GM18907 (cell line): ENCODE results near the gene ECEL1.

Experiments used
- ATAC-seq: cut with Tn5 transposase; IDR thresholded peaks from one replicate; pipeline ENCODE4 v1.9.1; 2021; ENCODE audit warnings: mild to moderate bottlenecking, moderate library complexity; ENCODE audit not compliant: unreplicated experiment

The ECEL1 gene

DNA sequence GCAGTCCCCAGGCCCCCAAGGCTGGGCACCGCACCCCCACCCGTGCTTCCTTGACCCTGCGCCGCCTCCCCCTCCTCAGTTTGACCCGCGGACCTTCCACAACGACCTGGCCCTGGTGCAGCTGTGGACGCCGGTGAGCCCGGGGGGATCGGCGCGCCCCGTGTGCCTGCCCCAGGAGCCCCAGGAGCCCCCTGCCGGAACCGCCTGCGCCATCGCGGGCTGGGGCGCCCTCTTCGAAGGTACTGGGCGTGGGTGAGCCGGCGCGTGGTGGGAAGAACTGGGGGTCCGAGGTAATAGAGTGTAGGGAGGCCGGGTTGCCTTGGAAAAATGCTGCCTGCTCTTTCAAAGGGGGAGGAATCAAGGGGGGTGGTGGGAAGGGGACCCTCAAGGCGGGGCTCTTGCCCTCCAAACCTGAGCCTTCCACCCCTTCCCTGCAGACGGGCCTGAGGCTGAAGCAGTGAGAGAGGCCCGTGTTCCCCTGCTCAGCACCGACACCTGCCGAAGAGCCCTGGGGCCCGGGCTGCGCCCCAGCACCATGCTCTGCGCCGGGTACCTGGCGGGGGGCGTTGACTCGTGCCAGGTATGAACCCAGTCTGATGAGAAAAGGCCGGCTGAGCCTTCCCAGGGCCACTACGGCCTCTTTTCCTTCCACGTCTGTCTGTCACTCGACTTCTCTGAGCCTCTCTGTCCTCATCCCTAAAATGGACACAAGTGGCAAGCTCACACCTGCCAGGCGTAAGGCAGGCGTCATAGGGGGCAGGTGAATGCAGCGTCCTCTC, 35.2 kb upstream of the ECEL1 start:
- ATAC-seq: no peak

DNA sequence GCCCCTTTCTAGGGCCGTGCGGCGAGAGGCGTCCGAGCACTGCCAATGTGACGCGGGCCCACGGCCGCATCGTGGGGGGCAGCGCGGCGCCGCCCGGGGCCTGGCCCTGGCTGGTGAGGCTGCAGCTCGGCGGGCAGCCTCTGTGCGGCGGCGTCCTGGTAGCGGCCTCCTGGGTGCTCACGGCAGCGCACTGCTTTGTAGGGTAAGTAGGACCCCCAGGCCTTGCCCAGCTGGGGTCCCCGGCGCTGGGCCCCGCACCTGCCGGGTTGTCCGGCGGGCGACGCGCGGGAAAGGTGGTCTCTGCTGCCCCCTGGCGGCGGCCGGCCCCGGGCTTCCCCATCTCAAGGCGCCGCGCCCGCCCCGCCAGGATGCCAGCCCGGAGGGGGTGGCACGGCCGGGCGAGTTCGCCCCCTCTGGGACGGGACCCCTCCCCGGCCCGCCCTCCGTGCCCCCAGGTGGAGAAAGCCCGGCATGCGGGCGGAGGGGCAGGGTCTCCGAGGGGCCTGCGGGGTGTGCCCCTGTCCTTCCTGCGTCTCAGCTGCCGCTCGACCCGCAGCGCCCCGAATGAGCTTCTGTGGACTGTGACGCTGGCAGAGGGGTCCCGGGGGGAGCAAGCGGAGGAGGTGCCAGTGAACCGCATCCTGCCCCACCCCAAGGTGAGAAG, 34.5 kb upstream of the ECEL1 start:
- no peak for ATAC-seq

DNA sequence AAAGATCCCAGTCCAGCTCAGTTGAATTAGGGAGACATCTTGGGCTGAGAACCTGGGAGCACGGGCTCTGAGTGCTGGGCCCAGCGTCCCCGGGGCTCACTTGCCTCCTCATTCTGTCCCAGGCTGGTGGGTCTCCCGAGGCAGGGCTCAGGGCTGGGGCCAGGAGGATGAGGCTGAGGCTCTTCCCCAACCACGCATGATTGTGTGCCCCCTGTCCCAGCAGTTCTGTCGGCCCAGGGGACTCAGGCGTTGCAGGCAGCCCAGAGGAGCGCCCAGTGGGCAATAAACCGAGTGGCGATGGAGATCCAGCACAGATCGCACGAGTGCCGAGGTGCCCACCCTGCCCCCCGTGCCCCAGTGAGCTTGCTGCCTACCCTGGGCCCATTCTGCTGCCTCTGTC, 33.5 kb upstream of the ECEL1 start:
- no peak for ATAC-seq

DNA sequence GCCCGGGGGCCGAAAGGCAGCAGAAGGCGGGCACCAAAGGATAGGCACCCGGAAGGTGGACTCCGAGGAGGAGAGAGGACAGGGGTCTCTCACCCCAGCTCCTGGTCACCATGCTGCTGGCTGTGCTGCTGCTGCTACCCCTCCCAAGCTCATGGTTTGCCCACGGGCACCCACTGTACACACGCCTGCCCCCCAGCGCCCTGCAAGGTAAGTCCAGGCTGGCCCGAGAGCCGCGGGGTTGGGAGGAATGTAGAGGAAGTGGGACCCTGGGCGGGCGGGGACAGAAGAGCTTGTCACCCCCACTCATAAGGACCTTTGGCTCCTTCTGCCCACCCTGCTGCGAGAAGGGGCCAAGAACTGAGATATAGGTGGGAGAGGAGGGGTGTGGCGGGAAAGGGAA, 32.9 kb upstream of the ECEL1 start:
- no peak for ATAC-seq

DNA sequence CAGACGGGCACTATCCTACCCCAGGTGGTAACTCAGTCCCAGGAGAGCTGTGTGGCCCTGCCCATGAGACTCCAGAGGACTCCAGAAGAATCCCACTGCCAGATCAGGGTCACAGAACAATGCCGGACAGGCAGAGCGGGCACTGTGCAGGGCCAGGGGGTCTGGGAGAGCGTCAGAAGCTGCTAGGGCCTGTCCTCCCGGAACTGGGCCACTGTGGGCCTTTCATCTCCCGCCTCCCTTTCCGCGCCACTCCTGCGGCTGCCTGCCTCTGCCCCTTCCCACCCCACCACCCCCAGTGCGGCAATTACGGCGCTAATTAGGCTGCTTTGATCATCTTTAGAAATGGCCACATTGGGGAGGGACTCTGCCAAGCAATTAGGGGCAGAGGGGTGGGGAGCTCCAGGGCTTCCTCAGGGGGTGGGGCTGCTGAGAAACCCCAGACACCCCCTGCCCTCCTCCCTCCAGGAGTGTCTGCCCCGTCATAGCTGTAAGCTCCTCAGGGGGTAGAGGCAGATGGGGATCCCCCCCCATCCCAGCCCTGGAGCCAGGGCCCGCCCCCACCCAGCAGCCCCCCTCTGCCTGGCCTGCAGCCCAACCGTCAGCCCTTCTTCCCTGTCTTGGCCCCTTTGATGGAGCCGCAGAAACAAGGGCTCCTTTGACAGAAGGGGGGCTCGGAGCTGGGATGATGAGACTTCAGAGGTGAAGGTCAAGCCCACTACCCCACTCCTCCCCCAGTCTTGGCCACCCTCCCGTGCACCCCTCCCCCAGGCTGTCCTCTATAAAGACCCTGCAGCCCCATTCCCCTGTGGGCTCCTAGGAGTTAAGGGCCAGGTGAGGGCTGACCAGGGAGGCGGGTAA, 32.2 kb upstream of the ECEL1 start, which contains the start of gene PRSS56:
Gene PRSS56 (plus strand): TSS at position 808 of the 858 bp plus-strand sequence. CDS start 211 bp downstream, outside the sequence.
- no peak for ATAC-seq

DNA sequence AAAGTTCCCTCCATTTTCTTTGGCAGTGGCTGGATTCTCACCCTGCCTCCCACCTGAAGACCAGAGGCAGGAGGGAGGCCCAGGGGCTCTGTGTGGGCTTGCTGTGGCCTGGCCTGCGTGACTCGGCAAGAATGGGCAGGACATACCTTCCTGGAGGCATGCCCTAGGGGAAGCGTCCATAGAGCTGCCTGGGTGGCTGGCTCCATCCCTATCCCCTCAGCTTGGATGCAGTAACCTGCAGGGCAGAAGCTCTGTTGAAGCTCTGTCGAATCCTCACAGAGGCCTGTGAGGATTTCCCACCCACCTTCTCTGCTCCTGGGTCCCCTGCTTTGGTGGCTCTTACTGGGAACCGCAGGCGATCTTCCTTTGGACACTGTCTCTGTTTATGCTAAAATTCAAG, 31.2 kb upstream of the ECEL1 start:
- no peak for ATAC-seq

DNA sequence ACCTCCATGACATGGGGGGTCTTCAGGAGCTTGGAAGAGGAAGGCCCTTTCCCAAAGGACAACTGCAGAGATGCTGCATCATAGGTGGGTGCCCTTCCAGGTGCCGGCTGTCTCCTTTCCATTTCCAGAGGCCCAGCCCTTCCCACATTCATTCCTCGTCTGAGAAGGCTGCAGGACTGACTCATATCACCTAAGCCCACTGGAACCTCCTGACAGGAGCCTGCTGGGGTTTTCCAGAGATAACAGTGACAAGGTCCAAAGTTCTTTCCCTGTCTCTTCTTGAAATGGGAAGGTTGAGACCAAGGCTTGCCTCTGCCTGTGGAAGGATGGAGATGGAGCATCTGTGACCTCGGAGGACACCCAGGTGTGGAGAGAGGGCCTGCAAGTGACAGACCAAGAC, 28.9 kb upstream of the ECEL1 start:
- ATAC-seq: no peak

DNA sequence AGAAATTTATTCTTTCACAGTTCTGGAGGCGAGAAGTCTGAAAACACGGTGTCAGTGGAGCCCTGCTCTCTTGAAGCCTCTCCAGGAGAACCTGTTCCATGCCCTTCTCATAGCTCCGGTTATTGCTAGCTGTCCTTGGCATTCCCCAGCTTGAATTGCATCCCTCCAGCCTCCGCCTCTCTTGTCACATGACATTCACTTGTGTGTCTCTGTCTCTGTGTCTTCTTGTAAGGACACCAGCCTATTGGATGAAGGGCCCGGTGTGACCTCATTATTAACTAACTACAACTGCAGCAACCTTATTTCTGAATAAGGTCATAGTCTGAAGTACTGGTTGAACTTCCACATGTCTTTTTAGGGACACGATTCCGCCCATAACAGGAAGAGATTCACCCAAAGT, 28.0 kb upstream of the ECEL1 start:
- ATAC-seq: no peak

DNA sequence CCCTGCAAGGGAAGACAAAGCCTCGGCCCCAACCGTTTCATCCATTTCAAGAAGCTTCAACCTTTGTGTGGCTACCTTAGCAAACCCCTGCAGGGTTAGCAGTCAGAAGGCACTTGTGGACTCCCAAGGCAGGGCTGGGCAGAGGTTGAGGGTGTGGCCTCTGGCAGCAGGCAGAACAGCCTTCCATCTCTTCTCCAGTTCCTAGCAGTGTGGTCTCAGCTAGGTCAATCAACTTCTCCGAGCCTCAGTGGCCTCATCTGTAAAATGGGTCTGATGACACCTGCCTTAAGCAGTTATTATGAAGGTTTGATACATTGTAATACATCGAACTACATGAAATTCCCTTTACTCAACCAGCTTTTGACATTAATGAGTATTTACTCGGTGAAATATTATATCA, 25.7 kb upstream of the ECEL1 start:
- ATAC-seq: no peak

DNA sequence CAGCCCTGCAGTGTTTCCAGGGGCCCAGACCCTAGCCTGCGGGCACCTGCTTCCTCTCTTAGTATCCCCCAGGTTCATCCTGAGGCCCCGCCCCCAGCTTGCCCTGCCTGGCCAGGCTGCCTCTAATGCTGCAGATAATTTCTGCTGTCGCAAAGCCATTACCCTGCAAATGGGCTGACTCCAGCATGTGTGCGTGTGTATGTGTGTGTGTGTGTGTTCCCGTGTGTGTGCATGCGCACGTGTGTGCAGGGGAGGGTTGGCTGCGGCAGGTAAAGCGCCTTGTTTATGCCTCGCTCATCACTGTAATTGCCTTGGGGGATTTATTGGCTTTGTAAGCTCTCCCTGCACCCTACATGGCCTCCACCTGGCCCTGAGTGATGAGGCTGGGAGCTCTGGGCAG, 25.0 kb upstream of the ECEL1 start:
- no peak for ATAC-seq

DNA sequence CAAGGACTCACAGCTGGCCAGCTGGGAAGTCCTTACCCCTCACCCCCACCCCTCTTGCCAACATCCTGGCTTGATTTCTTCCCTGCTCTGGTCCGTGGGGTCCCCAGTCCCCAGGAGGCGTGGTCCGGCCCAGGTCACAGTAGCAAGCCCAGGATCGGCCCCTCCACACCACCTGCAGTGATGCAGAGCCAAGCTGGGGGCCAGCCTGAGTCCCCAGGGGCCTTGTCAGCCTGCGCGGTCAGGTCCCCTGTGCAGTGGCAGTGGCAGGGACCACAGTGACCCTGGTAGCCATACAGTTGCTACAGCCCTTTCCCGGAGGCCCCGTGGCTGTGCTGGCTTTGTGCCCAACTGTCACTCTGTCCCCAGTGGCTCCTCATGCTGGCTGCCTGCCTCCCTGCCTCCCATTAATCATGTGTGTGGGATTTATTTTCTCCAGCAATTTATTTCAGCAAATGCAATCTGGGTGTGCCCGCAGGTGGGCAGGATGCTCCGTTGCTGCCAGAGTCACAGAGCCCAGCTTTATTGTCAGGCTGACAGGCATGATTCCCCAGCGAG, 23.8 kb upstream of the ECEL1 start:
- ATAC-seq: no peak

DNA sequence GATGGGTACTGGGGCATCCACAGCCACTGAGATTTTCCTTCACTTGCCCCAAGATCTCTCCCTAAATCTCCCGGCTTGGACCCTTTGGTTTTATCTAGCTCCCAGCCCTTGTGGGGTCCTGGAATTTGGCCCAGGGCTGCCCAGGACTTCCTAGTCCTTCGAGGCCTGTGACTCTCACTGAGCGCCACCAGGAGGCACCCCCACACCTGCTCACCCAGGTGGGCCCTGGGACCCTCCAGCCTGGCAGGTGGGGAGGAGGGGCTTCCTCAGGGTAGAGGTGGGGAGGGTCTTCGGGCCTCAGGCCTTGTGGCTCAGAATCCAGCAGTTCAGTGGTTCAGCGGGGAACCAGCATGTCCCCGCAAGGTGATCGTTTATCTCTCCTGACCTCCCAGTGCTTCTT, 20.6 kb upstream of the ECEL1 start:
- no peak for ATAC-seq

DNA sequence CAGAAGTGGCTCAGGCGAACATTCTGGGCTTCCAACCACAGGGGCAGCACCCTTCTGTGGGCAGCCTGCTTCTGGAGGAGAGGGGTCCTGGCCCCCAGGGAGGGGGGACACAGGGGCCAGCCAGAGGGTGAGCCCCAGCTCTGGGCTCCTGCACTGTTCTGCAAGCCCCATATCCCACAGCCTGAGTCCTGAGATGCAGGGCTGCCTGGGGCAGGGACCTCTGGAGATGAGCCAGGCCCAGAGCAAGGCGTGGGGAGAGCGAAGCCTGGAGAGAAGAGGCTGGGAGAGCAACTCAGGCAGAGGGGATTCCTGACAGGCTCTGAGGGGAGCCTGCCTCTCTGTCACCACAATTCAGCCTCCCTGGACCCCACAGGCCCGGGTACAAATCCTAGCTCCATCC, 19.1 kb upstream of the ECEL1 start:
- no peak for ATAC-seq

DNA sequence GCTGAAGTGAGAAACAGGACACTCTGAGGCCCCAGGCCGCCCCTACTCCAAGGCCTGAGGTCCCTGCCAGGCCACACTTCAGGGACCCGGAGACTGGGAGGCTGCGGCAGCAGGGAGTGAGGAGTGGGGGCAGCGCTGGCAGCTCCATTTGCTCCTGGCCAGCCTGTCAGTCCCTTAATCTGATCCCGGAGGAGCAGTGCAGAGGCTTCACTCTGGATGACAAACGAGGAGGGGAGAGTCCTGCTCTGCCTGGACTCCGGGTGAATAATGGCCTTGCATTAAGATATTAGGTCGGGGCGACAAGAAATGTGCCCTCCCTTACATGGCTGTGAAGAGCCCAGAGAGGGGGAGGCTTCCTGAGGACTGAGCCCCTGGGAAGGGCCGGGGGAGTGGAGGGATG, 18.2 kb upstream of the ECEL1 start:
- ATAC-seq: no peak

DNA sequence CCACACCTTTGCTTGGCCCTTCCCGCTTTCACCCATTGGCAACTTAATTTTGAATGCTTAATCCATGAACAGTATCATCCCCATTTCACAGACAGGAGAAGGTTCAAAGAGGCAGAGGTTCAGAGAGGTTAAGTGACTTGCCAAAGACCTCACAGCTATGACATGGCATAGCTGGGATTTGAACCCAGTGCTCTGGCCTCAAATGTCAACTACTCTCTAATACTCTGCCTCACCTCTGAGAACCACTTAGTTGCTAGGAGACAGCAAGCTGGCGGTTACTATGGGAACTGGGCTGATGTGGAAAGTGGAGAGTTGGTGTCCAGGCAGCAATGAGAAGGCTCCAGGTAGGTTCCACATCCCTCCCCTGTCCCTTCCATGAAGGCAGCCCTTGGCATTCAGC, 16.8 kb upstream of the ECEL1 start:
- ATAC-seq: no peak

DNA sequence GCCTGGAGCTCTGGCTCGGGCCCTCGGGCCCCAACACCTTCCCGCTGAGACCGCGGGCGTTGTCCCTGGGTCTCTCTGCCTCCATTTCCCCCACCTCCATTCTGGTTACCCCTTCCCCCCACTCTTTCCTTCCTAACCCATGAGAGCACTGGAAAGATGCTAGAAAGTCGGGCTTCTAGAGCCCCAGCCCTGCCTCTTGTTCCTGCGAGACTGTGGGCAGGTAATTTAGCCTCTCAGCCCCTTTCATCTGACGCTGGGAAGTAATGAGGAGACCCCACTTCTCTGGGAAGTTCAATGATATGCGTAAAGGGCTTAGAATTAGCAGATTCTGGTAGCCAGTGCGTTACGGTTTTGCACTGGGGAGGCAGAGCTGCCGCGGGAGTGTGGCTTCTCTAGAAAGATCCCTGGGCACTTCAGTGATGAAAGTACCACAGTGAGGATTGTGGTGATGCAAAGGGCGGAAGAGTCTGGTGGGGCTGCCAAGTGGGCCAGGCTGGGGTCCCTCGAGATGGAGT, 16.2 kb upstream of the ECEL1 start:
- ATAC-seq: no peak

DNA sequence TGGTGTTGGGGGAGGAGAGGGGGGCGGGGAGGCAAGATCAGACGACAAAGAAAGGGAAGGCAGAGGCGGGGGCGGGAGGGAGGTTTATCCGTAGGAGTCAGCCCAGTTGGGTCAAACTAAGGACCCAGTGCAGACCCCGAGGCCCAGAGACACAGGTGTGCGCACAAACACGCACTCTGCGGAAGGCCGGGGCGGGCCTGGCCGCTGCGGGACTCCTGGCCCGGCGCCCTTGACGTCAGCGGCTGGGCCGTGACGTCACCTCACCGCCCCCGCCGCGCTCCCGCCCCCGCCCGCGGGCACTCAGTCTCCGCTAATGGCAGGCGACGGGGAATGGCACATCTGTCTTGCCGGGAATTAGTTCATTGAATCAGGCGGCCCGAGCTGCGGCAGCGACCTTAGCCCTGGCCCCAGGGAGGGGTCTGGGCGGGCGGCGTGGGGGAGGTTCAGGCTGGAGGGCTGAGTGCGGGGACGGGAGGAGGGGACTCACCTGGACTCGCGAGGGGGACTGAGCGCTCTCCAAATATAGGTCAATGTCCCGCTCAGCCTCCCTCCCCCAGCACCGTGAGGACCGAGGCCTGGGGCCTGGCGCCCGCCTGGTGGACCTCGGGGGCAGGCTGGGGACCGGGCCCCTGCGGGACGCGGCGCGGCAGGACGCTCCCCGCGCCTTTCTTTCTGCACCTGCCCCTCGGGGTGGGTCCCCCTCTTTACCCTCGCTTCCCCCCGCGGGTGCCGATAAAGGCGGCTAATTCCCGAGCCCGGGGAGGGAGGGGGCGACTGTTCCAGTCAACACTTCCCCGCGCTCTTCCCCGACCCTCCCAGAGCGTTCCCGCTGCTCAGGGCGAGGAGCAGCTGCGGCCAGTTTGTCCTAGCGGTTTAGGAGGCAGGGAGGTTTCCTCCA, 15.5 kb upstream of the ECEL1 start:
- ATAC-seq: no peak

DNA sequence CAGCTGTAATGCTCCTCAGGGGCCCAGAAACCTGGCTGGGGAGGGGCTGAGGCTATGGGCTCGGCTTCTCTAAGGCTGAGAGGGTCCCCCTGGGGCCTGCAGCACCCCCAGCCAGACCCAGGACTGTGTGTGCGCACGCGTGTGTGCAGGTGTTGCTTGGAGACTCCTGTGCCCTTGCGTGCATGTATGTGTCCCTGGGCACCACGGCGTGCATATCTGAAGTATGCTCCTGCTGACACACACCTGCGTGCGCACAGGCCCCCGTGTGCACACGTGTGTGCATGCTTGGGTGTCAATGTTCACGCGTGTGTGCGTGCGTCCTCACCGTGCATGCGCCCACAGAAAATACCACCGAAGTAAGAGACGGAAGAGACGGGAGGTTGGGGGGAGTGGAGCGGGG, 14.9 kb upstream of the ECEL1 start:
- ATAC-seq: no peak

DNA sequence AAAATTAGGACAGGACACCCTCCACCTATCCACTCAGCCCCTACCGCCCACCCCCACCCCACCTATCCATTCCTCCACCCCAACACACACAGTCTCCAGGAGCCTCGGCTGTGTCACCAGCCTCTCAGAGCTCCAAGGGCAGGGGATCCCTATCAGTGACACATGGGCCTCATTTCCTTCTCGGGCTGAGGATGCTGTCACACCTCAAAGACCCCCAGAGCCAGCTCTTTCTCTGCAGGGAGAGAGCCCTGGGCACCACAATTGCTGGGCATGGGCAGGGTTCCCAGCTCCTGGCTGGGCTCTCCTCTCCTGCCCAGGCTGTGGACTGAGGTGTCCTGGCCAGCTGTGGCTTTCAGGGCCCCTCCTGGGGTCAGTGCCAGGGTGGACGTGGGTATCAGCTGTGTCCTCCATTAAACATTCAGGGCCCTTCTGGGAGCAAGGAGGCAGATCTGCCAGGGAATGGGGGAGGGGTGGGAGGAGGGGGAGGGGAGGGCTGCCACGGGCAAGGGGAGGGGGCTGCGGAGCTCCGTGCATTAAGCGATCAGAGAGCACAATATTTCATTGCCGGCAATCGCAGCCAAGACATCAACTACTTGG, 14.3 kb upstream of the ECEL1 start:
- no peak for ATAC-seq

DNA sequence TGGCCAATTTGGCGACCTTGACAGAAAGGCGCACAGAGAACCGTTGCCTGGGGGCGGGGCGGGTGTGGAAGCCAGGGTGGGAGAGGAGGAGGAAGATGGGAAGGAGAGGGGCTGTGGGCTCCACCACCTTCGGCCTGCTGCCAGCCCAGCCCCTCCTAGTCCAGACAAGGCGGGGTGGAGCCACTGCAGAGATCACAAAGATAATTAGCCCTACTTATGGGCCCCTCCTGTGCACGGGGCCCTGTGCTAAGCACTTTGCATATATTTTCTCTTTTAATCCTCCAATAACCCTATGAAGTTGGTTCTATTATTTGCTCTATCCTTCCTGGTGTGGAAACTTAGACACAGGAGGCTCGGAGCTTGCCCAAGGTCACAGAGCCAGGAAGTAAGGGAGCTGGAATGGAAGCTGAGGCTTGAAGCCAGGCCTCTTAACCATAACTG, 13.7 kb upstream of the ECEL1 start:
- no peak for ATAC-seq
